ENCODE measurements around the gene CUL2.

The CUL2 gene

GRCh38 chr10:35006836-35007235 lies 83.3 kb downstream of the CUL2 start:
- H3K4me3 ChIP-seq (ENCODE audit: low read depth, low read length): no peak overlapping the region
- no peak for TF ChIP-seq CTCF (IDR thresholded peaks at IDR 0.05; ENCODE audit: low read depth, low read length)

- no peak for TF ChIP-seq CTCF (IDR thresholded peaks at IDR 0.05; ENCODE audit: low read depth, low read length)
- no peak overlapping the region for H3K4me3 ChIP-seq (ENCODE audit: low read depth, low read length)
Observed at GRCh38 chr10:35005868-35006267, 84.3 kb downstream of the CUL2 start.

GRCh38 chr10:35004651-35005050 lies 85.5 kb downstream of the CUL2 start:
- no peak overlapping the region for H3K4me3 ChIP-seq (ENCODE audit: low read depth, low read length)

GRCh38 chr10:35003906-35004305 lies 86.2 kb downstream of the CUL2 start:
- TF ChIP-seq CTCF (IDR thresholded peaks at IDR 0.05; ENCODE audit: low read depth, low read length): no peak
- no peak overlapping the region for H3K4me3 ChIP-seq (ENCODE audit: low read depth, low read length)

More at GRCh38 chr10:35004651-35005050, 85.5 kb downstream of the CUL2 start:
- no peak for TF ChIP-seq CTCF (IDR thresholded peaks at IDR 0.05; ENCODE audit: low read depth, low read length)

GRCh38 chr10:35000936-35001335 lies 89.2 kb downstream of the CUL2 start:
- TF ChIP-seq CTCF (IDR thresholded peaks at IDR 0.05; ENCODE audit: low read depth, low read length): no peak
- no peak overlapping the region for H3K4me3 ChIP-seq (ENCODE audit: low read depth, low read length)

GRCh38 chr10:34999532-34999931 lies 90.6 kb downstream of the CUL2 start:
- no peak for TF ChIP-seq CTCF (IDR thresholded peaks at IDR 0.05; ENCODE audit: low read depth, low read length)
- no peak overlapping the region for H3K4me3 ChIP-seq (ENCODE audit: low read depth, low read length)

- no peak for TF ChIP-seq CTCF (IDR thresholded peaks at IDR 0.05; ENCODE audit: low read depth, low read length)
- no peak overlapping the region for H3K4me3 ChIP-seq (ENCODE audit: low read depth, low read length)
Observed at GRCh38 chr10:34998940-34999339, 91.2 kb downstream of the CUL2 start.

Data from WI38 (cell line).